SK-N-SH (cell line): ENCODE measurements around the gene ZNF283. TPM values are rescaled to one million over a fixed set of nuclear protein-coding genes. Genes with fewer than 3 reads are reported as not detected.

Source experiments
- CTCF ChIA-PET: fragments of 300-600, 350-600 bp; formaldehyde crosslinking; extraction: SDS; loops from one replicate; lab custom pipeline; 2021; lab: Yijun Ruan, JAX
- POLR2A ChIA-PET: fragments of 350-600 bp; sonication (Branson Sonifier 250); formaldehyde crosslinking; extraction: SDS; loops from one replicate; lab custom pipeline; 2020; ENCODE audit warnings: antibody characterized with exemption, inconsistent platforms; lab: Yijun Ruan, JAX
- DNase-seq: peaks from one replicate; pipeline ENCODE4 v3.0.0; 2012
- H2AFZ ChIP-seq: fragments of 200-600 bp; sonication (generic); 2 replicates; pipeline ENCODE4 v1.8.1; 2016; ENCODE audit warnings: antibody characterized with exemption, mild to moderate bottlenecking, low read depth
- H3F3A ChIP-seq: fragments of 200-600 bp; sonication (generic); replicated peaks from 2 replicates; pipeline ENCODE3; 2016; ENCODE audit warnings: antibody characterized with exemption, mild to moderate bottlenecking; ENCODE audit not compliant: insufficient read depth
- H3K27ac ChIP-seq, 2 experiments: fragments of 200-500 bp in 1 of 2; fragments of 200-600 bp in 1 of 2; sonication (Bioruptor generic) in 1 of 2; sonication (generic), shearing (Covaris generic) in 1 of 2; 2 replicates each; pipeline versions ENCODE4 v1.5.1 to v1.6.1; 2014 to 2016; ENCODE audit warnings: low read depth in 2 of 2, inconsistent platforms in 1 of 2, low read length in 1 of 2, mild to moderate bottlenecking in 1 of 2, mixed read lengths in 1 of 2
- H3K27me3 ChIP-seq: fragments of 200-600 bp; sonication (generic), shearing (Covaris generic); 2 replicates; pipeline ENCODE4 v1.6.1; 2016; ENCODE audit warnings: mixed run types; ENCODE audit not compliant: insufficient read depth
- H3K36me3 ChIP-seq, 2 experiments: fragments of 200-500 bp in 1 of 2; fragments of 200-600 bp in 1 of 2; sonication (Bioruptor generic) in 1 of 2; sonication (generic) in 1 of 2; replicated peaks in 1 of 2; 2 replicates each; pipeline versions ENCODE3 to v1.5.1; 2014 to 2016; ENCODE audit warnings: low read length in 1 of 2, mild to moderate bottlenecking in 1 of 2; ENCODE audit not compliant: insufficient read depth in 2 of 2, control insufficient read depth in 1 of 2
- H3K4me1 ChIP-seq, 2 experiments: fragments of 200-500 bp in 1 of 2; fragments of 200-600 bp in 1 of 2; sonication (Bioruptor generic) in 1 of 2; sonication (generic), shearing (Covaris generic) in 1 of 2; 2 replicates each; pipeline versions ENCODE4 v1.5.1 to v1.6.1; 2014 to 2016; ENCODE audit warnings: low read depth in 1 of 2, low read length in 1 of 2, mixed run types in 1 of 2; ENCODE audit not compliant: insufficient read depth in 2 of 2, control insufficient read depth in 1 of 2
- H3K4me2 ChIP-seq: fragments of 200-600 bp; sonication (generic), shearing (Covaris generic); 2 replicates; pipeline ENCODE4 v1.6.1; 2017; ENCODE audit warnings: mixed run types
- H3K4me3 ChIP-seq, 2 experiments: fragments of 200-500 bp in 1 of 2; fragments of 200-600 bp in 1 of 2; sonication (Bioruptor generic) in 1 of 2; sonication (generic), shearing (Covaris generic) in 1 of 2; 2 replicates each; pipeline versions ENCODE4 v1.5.1 to v1.8.1; 2014 to 2016; ENCODE audit warnings: low read depth in 2 of 2, inconsistent platforms in 1 of 2, low read length in 1 of 2, mild to moderate bottlenecking in 1 of 2, mixed read lengths in 1 of 2, moderate library complexity in 1 of 2
- H3K79me2 ChIP-seq: fragments of 200-600 bp; sonication (generic); 2 replicates; pipeline ENCODE4 v1.8.1; 2017; ENCODE audit warnings: mild to moderate bottlenecking; ENCODE audit not compliant: insufficient read depth
- H3K9ac ChIP-seq: fragments of 200-600 bp; sonication (generic); 2 replicates; pipeline ENCODE4 v1.6.1; 2017; ENCODE audit warnings: mixed run types
- H3K9me2 ChIP-seq: fragments of 200-600 bp; sonication (generic); 2 replicates; pipeline ENCODE4 v1.6.1; 2017; ENCODE audit warnings: mixed run types
- H3K9me3 ChIP-seq: fragments of 200-600 bp; sonication (generic); 2 replicates; pipeline ENCODE4 v1.6.1; 2017; ENCODE audit warnings: mixed run types, mild to moderate bottlenecking, moderate library complexity
- H4K20me1 ChIP-seq: fragments of 200-600 bp; sonication (generic); 2 replicates; pipeline ENCODE4 v1.6.1; 2017; ENCODE audit warnings: mild to moderate bottlenecking, mixed run types; ENCODE audit not compliant: insufficient read depth
- CHD2 ChIP-seq: fragments of 150-350 bp; IDR thresholded peaks from 2 replicates; pipeline ENCODE4 v1.6.1; 2018; ENCODE audit warnings: low read length; ENCODE audit not compliant: partially characterized antibody
- CTCF ChIP-seq: fragments of 200-600 bp; sonication (generic); IDR thresholded peaks from 2 replicates; pipeline ENCODE4 v1.6.1; 2017; ENCODE audit warnings: antibody characterized with exemption, mild to moderate bottlenecking, moderate library complexity
- ELF1 ChIP-seq: IDR thresholded peaks from 2 replicates; pipeline ENCODE4 v1.4.0; 2012
- EZH2phosphoT487 ChIP-seq: fragments of 200-600 bp; sonication (generic); IDR thresholded peaks from 2 replicates; pipeline ENCODE4 v1.6.1; 2017; ENCODE audit warnings: low read depth, mixed run types, mild to moderate bottlenecking, antibody characterized with exemption, moderate library complexity, borderline replicate concordance
- GABPA ChIP-seq: IDR thresholded peaks from 2 replicates; pipeline ENCODE4 v1.4.0; 2012; ENCODE audit warnings: low read depth, mild to moderate bottlenecking
- GATA2 ChIP-seq: sonication (generic); formaldehyde crosslinking; IDR thresholded peaks from 2 replicates; pipeline ENCODE4 v1.5.0; 2020; ENCODE audit warnings: mild to moderate bottlenecking, missing genetic modification reagents
- IRF3 ChIP-seq: fragments of 150-350 bp; IDR thresholded peaks from 2 replicates; pipeline ENCODE4 v1.6.1; 2016; ENCODE audit warnings: mild to moderate bottlenecking, low read depth, low read length
- MEF2A ChIP-seq: IDR thresholded peaks from 2 replicates; pipeline ENCODE4 v1.4.0; 2012; ENCODE audit warnings: low read depth, borderline replicate concordance
- MXI1 ChIP-seq: IDR thresholded peaks from 2 replicates; pipeline ENCODE4 v1.6.1; 2012; ENCODE audit warnings: mild to moderate bottlenecking, low read depth, low read length, improper control_type of control experiment
- NFIC ChIP-seq: IDR thresholded peaks from 2 replicates; pipeline ENCODE4 v1.4.0; 2012; ENCODE audit warnings: borderline replicate concordance
- NRF1 ChIP-seq: IDR thresholded peaks from 2 replicates; pipeline ENCODE4 v1.6.1; 2012; ENCODE audit warnings: low read depth, mild to moderate bottlenecking, low read length
- PBX3 ChIP-seq: IDR thresholded peaks from 2 replicates; pipeline ENCODE4; 2012
- RCOR1 ChIP-seq: fragments of 150-350 bp; IDR thresholded peaks from 2 replicates; pipeline ENCODE4 v1.6.1; 2017; ENCODE audit warnings: antibody characterized with exemption, low read length
- RFX5 ChIP-seq: IDR thresholded peaks from 2 replicates; pipeline ENCODE4 v1.6.1; 2012; ENCODE audit warnings: mild to moderate bottlenecking, improper control_type of control experiment, low read length
- RXRA ChIP-seq: IDR thresholded peaks from 2 replicates; pipeline ENCODE4 v1.4.0; 2012; ENCODE audit warnings: low read depth, mild to moderate bottlenecking, borderline replicate concordance
- SIN3A ChIP-seq: IDR thresholded peaks from 2 replicates; pipeline ENCODE4 v1.6.1; 2012; ENCODE audit warnings: low read depth, mild to moderate bottlenecking, low read length, moderate library complexity, borderline replicate concordance
- TCF12 ChIP-seq: IDR thresholded peaks from 2 replicates; pipeline ENCODE4 v1.4.0; 2012
- YY1 ChIP-seq: IDR thresholded peaks from 2 replicates; pipeline ENCODE4 v1.4.0; 2012; ENCODE audit warnings: low read depth, mild to moderate bottlenecking
- WGBS: methylation state at CpG from one replicate; pipeline ENCODE4 v1.1.6; 2017; ENCODE audit warnings: low lambda C conversion rate; 5-methylcytosine and 5-hydroxymethylcytosine counted together
- polyA plus RNA-seq, 3 experiments: library from polyadenylated mRNA; depleted of rRNA; stranded (reverse); fragments of >200 nt; gene quantifications; 2 replicates each; pipeline ENCODE4 v1.2.3, GENCODE V29; 2012
- TF ChIP-seq, protein P1 (sequence below): IDR thresholded peaks from 2 replicates; pipeline ENCODE4 v1.6.1; 2012; ENCODE audit warnings: mild to moderate bottlenecking, low read depth, low read length, moderate library complexity
- TF ChIP-seq, protein P2 (sequence below): IDR thresholded peaks from 2 replicates; pipeline ENCODE4 v1.4.0; 2012; ENCODE audit warnings: low read depth
- TF ChIP-seq, protein P3 (sequence below): IDR thresholded peaks from 2 replicates; pipeline ENCODE4 v1.4.0; 2012; ENCODE audit warnings: low read depth, borderline replicate concordance

Gene ZNF283
- 1.6 and 2.6 TPM in 2 replicates for polyA plus RNA-seq (2012; rRNA removed)
- polyA plus RNA-seq (2012; cell fraction: cytosol; rRNA removed), result 2.1 and 2.5 TPM in 2 replicates
- polyA plus RNA-seq (2012; cell fraction: nucleus; rRNA removed), result 2.8 and 5.4 TPM in 2 replicates

DNA sequence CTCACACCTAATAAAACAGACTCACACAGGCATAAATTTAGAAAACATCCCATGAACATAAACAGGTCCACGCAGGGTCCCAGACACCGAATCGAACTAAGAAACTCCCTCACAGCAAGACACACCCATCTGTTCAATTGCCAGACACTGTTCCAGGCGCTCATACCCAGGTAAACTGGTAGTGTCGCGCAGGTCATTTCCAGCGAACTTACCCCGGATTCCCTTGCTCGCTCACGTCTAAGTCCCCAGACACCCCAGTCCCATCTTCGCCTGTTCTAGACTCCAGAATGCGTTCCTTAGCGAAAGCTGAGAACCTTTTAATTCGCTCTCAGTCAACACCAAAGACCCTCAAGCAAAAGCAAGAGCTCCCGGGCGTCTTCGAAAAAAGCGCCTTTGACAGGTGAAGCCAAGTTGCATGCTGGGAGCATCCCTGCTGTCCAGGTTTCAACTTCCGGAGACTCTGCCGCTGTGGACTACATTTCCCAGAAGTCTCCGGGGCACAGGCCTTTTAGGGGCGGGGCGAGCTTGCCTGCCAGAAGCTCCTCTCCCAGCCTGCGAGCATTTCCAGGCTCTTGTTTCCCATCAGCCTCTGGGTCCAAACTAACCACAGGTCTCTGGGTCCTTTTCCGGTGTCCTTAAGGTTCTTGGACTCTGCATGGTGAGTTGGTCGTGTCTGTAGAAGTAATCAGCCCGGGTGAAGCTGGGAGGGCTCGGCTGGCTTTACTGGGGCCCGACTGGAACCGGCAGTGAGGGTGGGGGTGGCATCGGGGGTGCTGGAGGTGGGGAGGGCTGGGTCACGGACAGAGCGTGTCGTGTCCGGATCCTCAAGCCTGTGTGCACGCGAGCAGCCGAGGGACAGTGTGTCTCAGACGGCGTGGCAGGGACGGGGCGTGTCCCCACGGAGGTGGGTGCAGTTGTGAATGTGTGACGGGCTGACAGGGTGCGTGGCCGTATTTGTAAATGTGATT, at the start of gene ZNF283:
Gene ZNF283, plus strand, starts transcription at position 535 of the 968 bp plus-strand sequence. CDS start 6,184 bp downstream, outside the sequence.
- peaks cover 13 to 33% of the 10 kb centered on the region in 2 experiments for H3K36me3 ChIP-seq
- ChIA-PET CTCF (interaction anchor here (1.6 kb wide), 1 partner anchor 17 kb away, joined by 4 read pairs; no protein-coding TSS in a partner anchor), POLR2A (interaction anchor here (0.6 to 1.0 kb wide), 2 partner anchors 74 to 108 kb away, joined by 3 to 5 read pairs; partner anchors contain the start of gene ZNF45)
- H3K4me2 ChIP-seq, result peak within 1 kb of the TSS; percentile 80
- H3F3A ChIP-seq, result no peaks in the 10 kb centered on the region
- peak within 1 kb of the TSS; percentile 61 for H3K9ac ChIP-seq
- H3K9me3 ChIP-seq, result no peaks in the 10 kb centered on the region
- peaks cover 18% of the 10 kb centered on the region for H3K79me2 ChIP-seq
- H2AFZ ChIP-seq, result peak within 1 kb of the TSS; percentile 99
- H3K27ac ChIP-seq, result peak within 1 kb of the TSS; percentile 37 to 65; a peak in 3 of 4 replicates
- peaks cover 0 to 4% of the 10 kb centered on the region in 2 experiments; a peak in 1 of 4 replicates for H3K4me1 ChIP-seq
- no peaks in the 10 kb centered on the region for H4K20me1 ChIP-seq
- H3K4me3 ChIP-seq, result peak within 1 kb of the TSS; percentile 70 to 82
- WGBS, result 37% methylated on average over 34 of the region's 46 CpGs
- H3K27me3 ChIP-seq, result no peaks in the 10 kb centered on the region
- no peaks in the 10 kb centered on the region for H3K9me2 ChIP-seq
- peak; percentile 90 for DNase-seq
- TF ChIP-seq CTCF, result no peak
- TF ChIP-seq, protein P1, sequence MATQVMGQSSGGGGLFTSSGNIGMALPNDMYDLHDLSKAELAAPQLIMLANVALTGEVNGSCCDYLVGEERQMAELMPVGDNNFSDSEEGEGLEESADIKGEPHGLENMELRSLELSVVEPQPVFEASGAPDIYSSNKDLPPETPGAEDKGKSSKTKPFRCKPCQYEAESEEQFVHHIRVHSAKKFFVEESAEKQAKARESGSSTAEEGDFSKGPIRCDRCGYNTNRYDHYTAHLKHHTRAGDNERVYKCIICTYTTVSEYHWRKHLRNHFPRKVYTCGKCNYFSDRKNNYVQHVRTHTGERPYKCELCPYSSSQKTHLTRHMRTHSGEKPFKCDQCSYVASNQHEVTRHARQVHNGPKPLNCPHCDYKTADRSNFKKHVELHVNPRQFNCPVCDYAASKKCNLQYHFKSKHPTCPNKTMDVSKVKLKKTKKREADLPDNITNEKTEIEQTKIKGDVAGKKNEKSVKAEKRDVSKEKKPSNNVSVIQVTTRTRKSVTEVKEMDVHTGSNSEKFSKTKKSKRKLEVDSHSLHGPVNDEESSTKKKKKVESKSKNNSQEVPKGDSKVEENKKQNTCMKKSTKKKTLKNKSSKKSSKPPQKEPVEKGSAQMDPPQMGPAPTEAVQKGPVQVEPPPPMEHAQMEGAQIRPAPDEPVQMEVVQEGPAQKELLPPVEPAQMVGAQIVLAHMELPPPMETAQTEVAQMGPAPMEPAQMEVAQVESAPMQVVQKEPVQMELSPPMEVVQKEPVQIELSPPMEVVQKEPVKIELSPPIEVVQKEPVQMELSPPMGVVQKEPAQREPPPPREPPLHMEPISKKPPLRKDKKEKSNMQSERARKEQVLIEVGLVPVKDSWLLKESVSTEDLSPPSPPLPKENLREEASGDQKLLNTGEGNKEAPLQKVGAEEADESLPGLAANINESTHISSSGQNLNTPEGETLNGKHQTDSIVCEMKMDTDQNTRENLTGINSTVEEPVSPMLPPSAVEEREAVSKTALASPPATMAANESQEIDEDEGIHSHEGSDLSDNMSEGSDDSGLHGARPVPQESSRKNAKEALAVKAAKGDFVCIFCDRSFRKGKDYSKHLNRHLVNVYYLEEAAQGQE, result no peak
- no peak for TF ChIP-seq RXRA
- TF ChIP-seq, protein P2, sequence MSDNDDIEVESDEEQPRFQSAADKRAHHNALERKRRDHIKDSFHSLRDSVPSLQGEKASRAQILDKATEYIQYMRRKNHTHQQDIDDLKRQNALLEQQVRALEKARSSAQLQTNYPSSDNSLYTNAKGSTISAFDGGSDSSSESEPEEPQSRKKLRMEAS, result peak; percentile 42; the same call in 1 of the 2 replicates
- TF ChIP-seq NRF1, result no peak
- TF ChIP-seq NFIC, result no peak
- no peak for TF ChIP-seq MEF2A
- TF ChIP-seq GATA2 (CRISPR knock-in tag), result no peak
- no peak for TF ChIP-seq EZH2phosphoT487
- TF ChIP-seq CHD2, result peak; percentile 79
- no peak for TF ChIP-seq IRF3
- no peak for TF ChIP-seq YY1
- peak; percentile 90 for TF ChIP-seq ELF1
- peak; percentile 92 for TF ChIP-seq MXI1
- TF ChIP-seq RCOR1, result no peak; the same call in 1 of the 2 replicates
- TF ChIP-seq PBX3, result no peak
- no peak for TF ChIP-seq RFX5
- no peak for TF ChIP-seq TCF12
- 0 out of 2 replicates have a peak, but pooled peaks have one; percentile 14 for TF ChIP-seq SIN3A
- TF ChIP-seq, protein P3, sequence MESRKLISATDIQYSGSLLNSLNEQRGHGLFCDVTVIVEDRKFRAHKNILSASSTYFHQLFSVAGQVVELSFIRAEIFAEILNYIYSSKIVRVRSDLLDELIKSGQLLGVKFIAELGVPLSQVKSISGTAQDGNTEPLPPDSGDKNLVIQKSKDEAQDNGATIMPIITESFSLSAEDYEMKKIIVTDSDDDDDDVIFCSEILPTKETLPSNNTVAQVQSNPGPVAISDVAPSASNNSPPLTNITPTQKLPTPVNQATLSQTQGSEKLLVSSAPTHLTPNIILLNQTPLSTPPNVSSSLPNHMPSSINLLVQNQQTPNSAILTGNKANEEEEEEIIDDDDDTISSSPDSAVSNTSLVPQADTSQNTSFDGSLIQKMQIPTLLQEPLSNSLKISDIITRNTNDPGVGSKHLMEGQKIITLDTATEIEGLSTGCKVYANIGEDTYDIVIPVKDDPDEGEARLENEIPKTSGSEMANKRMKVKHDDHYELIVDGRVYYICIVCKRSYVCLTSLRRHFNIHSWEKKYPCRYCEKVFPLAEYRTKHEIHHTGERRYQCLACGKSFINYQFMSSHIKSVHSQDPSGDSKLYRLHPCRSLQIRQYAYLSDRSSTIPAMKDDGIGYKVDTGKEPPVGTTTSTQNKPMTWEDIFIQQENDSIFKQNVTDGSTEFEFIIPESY, result no peak
- TF ChIP-seq GABPA, result peak; percentile 78
